HEK293 (cell line): ENCODE data around the gene CSNK1G3.

Experiments used
- ATF2 ChIP-seq: fragments of 450-650 bp; formaldehyde crosslinking; IDR thresholded peaks from 2 replicates; pipeline ENCODE4 v1.5.1; 2016; ENCODE audit warnings: missing biosample characterization, missing genetic modification characterization, low read depth
- CTCF ChIP-seq: fragments of 450-650 bp; formaldehyde crosslinking; IDR thresholded peaks from 2 replicates; pipeline ENCODE4 v1.5.1; 2016; ENCODE audit warnings: missing biosample characterization, missing genetic modification characterization
- SP7 ChIP-seq: fragments of 450-650 bp; formaldehyde crosslinking; IDR thresholded peaks from 2 replicates; pipeline ENCODE4 v1.5.1; 2016; ENCODE audit warnings: missing biosample characterization, missing genetic modification characterization
- YY2 ChIP-seq: fragments of 450-650 bp; formaldehyde crosslinking; IDR thresholded peaks from 2 replicates; pipeline ENCODE4 v1.5.1; 2016; ENCODE audit warnings: missing biosample characterization, missing genetic modification characterization
- ZBTB48 ChIP-seq: fragments of 450-650 bp; formaldehyde crosslinking; IDR thresholded peaks from 2 replicates; pipeline ENCODE4 v1.5.1; 2016; ENCODE audit warnings: missing biosample characterization, missing genetic modification characterization
- ZNF274 ChIP-seq, 2 experiments: fragments of 200-500 bp in 1 of 2; fragments of 450-650 bp in 1 of 2; sonication (Bioruptor generic) in 1 of 2; formaldehyde crosslinking in 1 of 2; IDR thresholded peaks; 2 replicates each; pipeline versions ENCODE4 v1.5.1 to v1.6.1; 2014 to 2016; ENCODE audit warnings: borderline replicate concordance in 1 of 2, inconsistent platforms in 1 of 2, low read length in 1 of 2, missing biosample characterization in 1 of 2, missing genetic modification characterization in 1 of 2
- ZNF416 ChIP-seq: fragments of 450-650 bp; formaldehyde crosslinking; IDR thresholded peaks from 2 replicates; pipeline ENCODE4 v1.5.1; 2016; ENCODE audit warnings: missing biosample characterization, missing genetic modification characterization
- ZNF449 ChIP-seq: fragments of 450-650 bp; formaldehyde crosslinking; IDR thresholded peaks from 2 replicates; pipeline ENCODE4 v1.5.1; 2017; ENCODE audit warnings: missing biosample characterization, mild to moderate bottlenecking, missing genetic modification characterization, moderate library complexity
- ZNF580 ChIP-seq: fragments of 450-650 bp; formaldehyde crosslinking; IDR thresholded peaks from 2 replicates; pipeline ENCODE4 v1.5.1; 2016; ENCODE audit warnings: missing biosample characterization, missing genetic modification characterization
- ZNF837 ChIP-seq: fragments of 450-650 bp; formaldehyde crosslinking; IDR thresholded peaks from 2 replicates; pipeline ENCODE4 v1.5.1; 2016; ENCODE audit warnings: missing biosample characterization, missing genetic modification characterization

- TF ChIP-seq YY2 (no peak), CTCF (tag by site-specific recombination) (no peak), SP7 (tag by site-specific recombination) (no peak), ZNF274 (IDR thresholded peaks at IDR 0.05; ENCODE audit: low read length) (no peak), ZNF274 (tag by site-specific recombination; IDR thresholded peaks at IDR 0.05; ENCODE audit: borderline replicate concordance) (no peak), ZNF449 (no peak), ZNF416 (tag by site-specific recombination) (no peak), ZNF580 (no peak), ATF2 (tag by site-specific recombination) (no peak), ZNF837 (tag by site-specific recombination) (no peak), ZBTB48 (tag by site-specific recombination) (no peak)
These were observed 6.1 kb downstream of the CSNK1G3 start for GRCh38 chr5:123518111-123518510.
